Psoas muscle (tissue), 8 donors: ENCODE data around the gene ARHGEF10L. TPM values are rescaled to one million over a fixed set of nuclear protein-coding genes. Genes with fewer than 3 reads are reported as not detected.

ENCODE experiments used
- ATAC-seq, 4 donors: fragments of 200-7000 bp; cut with Tn5 transposase; one replicate each; pipeline ENCODE4 v1.9.1; 2020; ENCODE audit warnings: moderate library complexity in 3 of 4, mild to moderate bottlenecking in 2 of 4
- DNase-seq, 2 donors: peaks; one replicate each; pipeline ENCODE4 v3.0.0-alpha.2; 2020
- H3K27ac ChIP-seq: fragments of 200-600 bp; one replicate; pipeline ENCODE4 v1.8.0; 2022
- H3K27me3 ChIP-seq, 3 donors: fragments of 200-600 bp in 1 of 3; one replicate each; pipeline versions ENCODE4 v1.6.1 to v1.8.0; 2013 to 2022; ENCODE audit warnings: low read length in 2 of 3, mild to moderate bottlenecking in 2 of 3, moderate library complexity in 1 of 3; ENCODE audit not compliant: insufficient read depth in 3 of 3
- H3K36me3 ChIP-seq, 2 donors: fragments of 200-600 bp in 1 of 2; one replicate each; pipeline versions ENCODE4 v1.6.1 to v1.8.0; 2013 to 2022; ENCODE audit warnings: low read depth in 1 of 2, mild to moderate bottlenecking in 1 of 2, moderate library complexity in 1 of 2; ENCODE audit not compliant: insufficient read depth in 1 of 2
- H3K4me1 ChIP-seq: fragments of 200-600 bp; one replicate; pipeline ENCODE4 v1.8.0; 2022
- H3K4me3 ChIP-seq: fragments of 200-600 bp; one replicate; pipeline ENCODE4 v1.8.0; 2022; ENCODE audit warnings: mild to moderate bottlenecking
- H3K9me3 ChIP-seq: fragments of 200-600 bp; one replicate; pipeline ENCODE4 v1.8.0; 2022
- CTCF ChIP-seq: fragments of 200-600 bp; IDR thresholded peaks from one replicate; pipeline ENCODE4 v1.8.0; 2022; ENCODE audit warnings: antibody characterized with exemption
- WGBS, 3 donors: extraction: QIAGEN DNeasy Blood & Tissue Kit; methylation state at CpG; one replicate each; pipeline versions ENCODE4 v1.1.6 to v1.1.7; 2013; 5-methylcytosine and 5-hydroxymethylcytosine counted together
- intact Hi-C, 2 donors: fragments of 100-400 bp; cut with DNase I; formaldehyde crosslinking; loops; one replicate each; pipeline versions ENCODE4 v1.11.0 to v1.14.2; 2022
- polyA plus RNA-seq, 3 donors: library from polyadenylated mRNA; stranded (reverse); fragments of 200-250 nt; gene quantifications; one replicate each; pipeline ENCODE4 v1.2.3, GENCODE V29; 2013
- total RNA-seq, 4 donors: library from RNA; stranded (reverse); fragmentation: NEBNext Ultra II Directional in 2 of 4; extraction: Animal tissue kit (Norgen Biotek cat#: 25700) in 2 of 4; gene quantifications; one replicate each; pipeline versions ENCODE4 v1.2.1 to v1.2.4, GENCODE V29; 2021 to 2023
- donor health status: healthy with polysubstance abuse.
- donor health status: DM: no; HTN: no; CAD: no; lungs with moderate emphysema.
- donor health status: Bipolar disorder and iron deficiency.
- donor health status: healthy.
- donor health status: DM: yes; HTN: yes; CAD: no.
- donor health status: DM: no; HTN: no; CAD: no.
- donor health status: DM: no; HTN: no; CAD: no.
- donor health status: DM: yes; HTN: yes; CAD: no.

Gene ARHGEF10L
- total and polyA plus RNA-seq, 7 donors, result 18.8 to 108 (median 37.1) TPM

- no peaks in the 10 kb centered on the region for H3K27me3 ChIP-seq
- H3K9me3 ChIP-seq, result no peaks in the 10 kb centered on the region
- H3K4me1 ChIP-seq, result peaks cover 17% of the 10 kb centered on the region
- no peak overlapping the region for H3K4me3 ChIP-seq
- H3K27ac ChIP-seq, result no peak overlapping the region
- WGBS, 3 donors, result 79 to 82% (median 80%) methylated on average over 11 of the region's 11 CpGs
- no peak for TF ChIP-seq CTCF
- intact Hi-C loops, result no loop called here
- no peak for ATAC-seq
- H3K36me3 ChIP-seq, result peaks cover 0 to 22% of the 10 kb centered on the region in 2 donors
- no peak for DNase-seq
Measured at GRCh38 chr1:17676387-17677060, 137.0 kb downstream of the ARHGEF10L start.

GRCh38 chr1:17678011-17678410, 138.5 kb downstream of the ARHGEF10L start:
- ATAC-seq, result no peak
- H3K27ac ChIP-seq, result no peak overlapping the region
- intact Hi-C loops, result no loop called here
- H3K4me1 ChIP-seq, result peaks cover 15% of the 10 kb centered on the region
- H3K27me3 ChIP-seq, result no peaks in the 10 kb centered on the region
- 59 to 76% (median 66%) methylated on average over 6 of the region's 6 CpGs for WGBS, 3 donors
- no peaks in the 10 kb centered on the region for H3K9me3 ChIP-seq
- no peak overlapping the region for H3K4me3 ChIP-seq
- no peak for TF ChIP-seq CTCF
- DNase-seq, result no peak
- peaks cover 0 to 24% of the 10 kb centered on the region in 2 donors for H3K36me3 ChIP-seq

- H3K9me3 ChIP-seq, result no peaks in the 10 kb centered on the region
- H3K27ac ChIP-seq, result no peak overlapping the region
- no peak overlapping the region for H3K4me3 ChIP-seq
- H3K27me3 ChIP-seq, result no peaks in the 10 kb centered on the region
- intact Hi-C loops, result no loop called here
- 87 to 90% (median 90%) methylated on average over 15 to 16 of the region's 16 CpGs for WGBS, 3 donors
- H3K4me1 ChIP-seq, result no peaks in the 10 kb centered on the region
- TF ChIP-seq CTCF, result no peak
- no peak for ATAC-seq
- peaks cover 0 to 24% of the 10 kb centered on the region in 2 donors for H3K36me3 ChIP-seq
- DNase-seq, result no peak
Measured at GRCh38 chr1:17679856-17680255, 140.4 kb downstream of the ARHGEF10L start.

- intact Hi-C loops, result no loop called here
- DNase-seq (no peak), ATAC-seq (peak in 1 of 4 donors; percentile 31)
- Histone ChIP-seq H3K27me3 (no peaks in the 10 kb centered on the region), H3K4me3 (no peak overlapping the region), H3K36me3 (peaks cover 0 to 26% of the 10 kb centered on the region in 2 donors), H3K9me3 (no peaks in the 10 kb centered on the region), H3K27ac (no peak overlapping the region), H3K4me1 (no peaks in the 10 kb centered on the region)
- TF ChIP-seq CTCF, result no peak
- 73 to 89% (median 77%) methylated on average over 10 of the region's 10 CpGs for WGBS, 3 donors
Measured at GRCh38 chr1:17680308-17680707, 140.8 kb downstream of the ARHGEF10L start.

- Histone ChIP-seq H3K27me3 (no peaks in the 10 kb centered on the region), H3K4me3 (no peak overlapping the region), H3K36me3 (peaks cover 0 to 31% of the 10 kb centered on the region in 2 donors), H3K4me1 (peaks cover 5% of the 10 kb centered on the region), H3K9me3 (no peaks in the 10 kb centered on the region), H3K27ac (no peak overlapping the region)
- 88 to 94% (median 93%) methylated on average over 4 of the region's 4 CpGs for WGBS, 3 donors
- DNase-seq (no peak), ATAC-seq (no peak)
- intact Hi-C loops, result no loop called here
- no peak for TF ChIP-seq CTCF
Measured at GRCh38 chr1:17682400-17682799, 142.9 kb downstream of the ARHGEF10L start.
